DOHH2 (cell line): ENCODE measurements around the gene GRIN2C.

Source experiments
- H3F3A ChIP-seq: fragments of 200-600 bp; sonication (generic), shearing (Covaris generic); 2 replicates; pipeline ENCODE4 v1.6.0; 2016; ENCODE audit warnings: antibody characterized with exemption, mild to moderate bottlenecking; ENCODE audit not compliant: control insufficient read depth, insufficient read depth
- H3K27ac ChIP-seq: fragments of 200-600 bp; sonication (generic); 2 replicates; pipeline ENCODE4 v1.5.1; 2014; ENCODE audit warnings: low read depth, mild to moderate bottlenecking, low read length, moderate library complexity
- H3K27me3 ChIP-seq: fragments of 200-600 bp; sonication (generic); 2 replicates; pipeline ENCODE4 v1.6.1; 2014; ENCODE audit warnings: mild to moderate bottlenecking, low read length, mixed read lengths; ENCODE audit not compliant: control insufficient read depth
- H3K36me3 ChIP-seq: fragments of 200-600 bp; sonication (generic); 2 replicates; pipeline ENCODE4 v1.6.1; 2014; ENCODE audit warnings: mild to moderate bottlenecking, low read length, moderate library complexity, mixed read lengths; ENCODE audit not compliant: control insufficient read depth
- H3K4me1 ChIP-seq: fragments of 200-600 bp; sonication (generic); 2 replicates; pipeline ENCODE4 v1.6.1; 2014; ENCODE audit warnings: mild to moderate bottlenecking, low read length, mixed read lengths; ENCODE audit not compliant: control insufficient read depth
- H3K4me2 ChIP-seq: fragments of 200-600 bp; sonication (generic); 2 replicates; pipeline ENCODE4 v1.6.0; 2014; ENCODE audit warnings: mild to moderate bottlenecking, low read length, moderate library complexity
- H3K4me3 ChIP-seq: fragments of 200-600 bp; sonication (generic); 2 replicates; pipeline ENCODE4 v1.5.1; 2014; ENCODE audit warnings: mild to moderate bottlenecking, low read length, mixed read lengths
- H3K79me2 ChIP-seq: fragments of 200-600 bp; sonication (generic); 2 replicates; pipeline ENCODE4 v1.6.1; 2014; ENCODE audit warnings: mild to moderate bottlenecking, low read length, mixed read lengths; ENCODE audit not compliant: control insufficient read depth
- H3K9me2 ChIP-seq: fragments of 200-600 bp; sonication (generic); replicated peaks from 2 replicates; pipeline ENCODE4 v1.6.1; 2014; ENCODE audit warnings: mild to moderate bottlenecking, low read length, mixed read lengths; ENCODE audit not compliant: control insufficient read depth
- H3K9me3 ChIP-seq: fragments of 200-600 bp; sonication (generic); 2 replicates; pipeline ENCODE4 v1.6.1; 2014; ENCODE audit warnings: antibody characterized with exemption, low read length, mixed read lengths; ENCODE audit not compliant: control insufficient read depth, insufficient read depth
- H4K20me1 ChIP-seq: fragments of 200-600 bp; sonication (generic); 2 replicates; pipeline ENCODE4 v1.6.0; 2014; ENCODE audit warnings: low read depth, mild to moderate bottlenecking, antibody characterized with exemption, low read length, moderate library complexity; ENCODE audit not compliant: control insufficient read depth, insufficient read depth
- CTCF ChIP-seq: fragments of 200-600 bp; sonication (generic); IDR thresholded peaks from one replicate; pipeline ENCODE4 v1.5.1; 2014; ENCODE audit warnings: antibody characterized with exemption, mild to moderate bottlenecking, low read depth, low read length; ENCODE audit not compliant: poor library complexity, severe bottlenecking
- EZH2phosphoT487 ChIP-seq: fragments of 200-600 bp; sonication (generic); IDR thresholded peaks from 2 replicates; pipeline ENCODE4 v1.6.1; 2017; ENCODE audit warnings: borderline replicate concordance, mild to moderate bottlenecking, antibody characterized with exemption, low read length, moderate library complexity, mixed read lengths

GRIN2C gene

GRCh38 chr17:74855323-74855722 lies 4.4 kb downstream of the GRIN2C start:
- H3K9me3 ChIP-seq, result no peaks in the 10 kb centered on the region
- TF ChIP-seq EZH2phosphoT487, result no peak
- TF ChIP-seq CTCF, result no peak
- no peaks in the 10 kb centered on the region for H3K9me2 ChIP-seq
- no peak overlapping the region for H3K4me2 ChIP-seq
- no peaks in the 10 kb centered on the region for H3F3A ChIP-seq
- H3K4me3 ChIP-seq, result no peak overlapping the region
- H3K79me2 ChIP-seq, result no peaks in the 10 kb centered on the region
- no peak overlapping the region for H3K27ac ChIP-seq
- peaks cover 41% of the 10 kb centered on the region for H3K27me3 ChIP-seq
- no peaks in the 10 kb centered on the region; the same call in 1 of the 2 replicates for H4K20me1 ChIP-seq
- peaks cover 5% of the 10 kb centered on the region for H3K4me1 ChIP-seq
- H3K36me3 ChIP-seq, result no peaks in the 10 kb centered on the region

GRCh38 chr17:74854792-74855191 lies 4.9 kb downstream of the GRIN2C start:
- no peaks in the 10 kb centered on the region; the same call in 1 of the 2 replicates for H4K20me1 ChIP-seq

GRCh38 chr17:74853669-74854068 lies 6.0 kb downstream of the GRIN2C start:
- no peaks in the 10 kb centered on the region for H3K9me2 ChIP-seq
- no peak overlapping the region for H3K27ac ChIP-seq
- no peaks in the 10 kb centered on the region for H3F3A ChIP-seq
- H4K20me1 ChIP-seq, result no peaks in the 10 kb centered on the region; the same call in 1 of the 2 replicates
- peaks cover 26% of the 10 kb centered on the region for H3K27me3 ChIP-seq
- H3K4me3 ChIP-seq, result no peak overlapping the region
- H3K4me2 ChIP-seq, result no peak overlapping the region
- H3K9me3 ChIP-seq, result no peaks in the 10 kb centered on the region
- H3K36me3 ChIP-seq, result no peaks in the 10 kb centered on the region
- H3K79me2 ChIP-seq, result no peaks in the 10 kb centered on the region
- H3K4me1 ChIP-seq, result no peaks in the 10 kb centered on the region
- no peak for TF ChIP-seq EZH2phosphoT487
- TF ChIP-seq CTCF, result no peak

More at GRCh38 chr17:74854792-74855191, 4.9 kb downstream of the GRIN2C start:
- no peak overlapping the region for H3K27ac ChIP-seq
- H3K4me2 ChIP-seq, result no peak overlapping the region
- no peaks in the 10 kb centered on the region for H3K9me2 ChIP-seq
- peaks cover 36% of the 10 kb centered on the region for H3K27me3 ChIP-seq
- H3K4me1 ChIP-seq, result no peaks in the 10 kb centered on the region
- H3F3A ChIP-seq, result no peaks in the 10 kb centered on the region
- H3K4me3 ChIP-seq, result no peak overlapping the region
- H3K36me3 ChIP-seq, result no peaks in the 10 kb centered on the region
- no peaks in the 10 kb centered on the region for H3K9me3 ChIP-seq
- TF ChIP-seq CTCF (no peak), EZH2phosphoT487 (no peak)
- no peaks in the 10 kb centered on the region for H3K79me2 ChIP-seq

GRCh38 chr17:74853048-74853397 lies 6.7 kb downstream of the GRIN2C start:
- Histone ChIP-seq H3K9me2 (no peaks in the 10 kb centered on the region), H3K27me3 (peaks cover 25% of the 10 kb centered on the region), H3K79me2 (no peaks in the 10 kb centered on the region), H3K9me3 (no peaks in the 10 kb centered on the region), H3K36me3 (no peaks in the 10 kb centered on the region), H3K4me1 (no peaks in the 10 kb centered on the region), H4K20me1 (no peaks in the 10 kb centered on the region; the same call in 1 of the 2 replicates), H3K27ac (no peak overlapping the region), H3K4me3 (no peak overlapping the region), H3F3A (no peaks in the 10 kb centered on the region), H3K4me2 (no peak overlapping the region)
- TF ChIP-seq EZH2phosphoT487 (no peak), CTCF (no peak)
